Peyer's patch (tissue), 4 donors: ENCODE data around the gene KBTBD12.

ENCODE experiments used
- CTCF ChIP-seq, 6 experiments: fragments of 450-650 bp in 4 of 6; fragments of 200-600 bp in 2 of 6; sonication (generic) in 1 of 6; IDR thresholded peaks; one replicate each; pipeline ENCODE4 v1.5.1; 2017 to 2019; ENCODE audit warnings: antibody characterized with exemption in 6 of 6, mild to moderate bottlenecking in 3 of 6, moderate library complexity in 1 of 6
- POLR2A ChIP-seq, 2 donors: fragments of 450-650 bp; IDR thresholded peaks; one replicate each; pipeline ENCODE4 v1.5.1; 2017; ENCODE audit warnings: antibody characterized with exemption in 2 of 2, mild to moderate bottlenecking in 2 of 2, moderate library complexity in 2 of 2

GRCh38 chr3:127962937-127963336, 47.9 kb downstream of the KBTBD12 start:
- no peak for TF ChIP-seq CTCF (IDR thresholded peaks at IDR 0.05)
- TF ChIP-seq POLR2A (IDR thresholded peaks at IDR 0.05): no peak
